Activated CD4-positive, alpha-beta T cell treated with anti-CD3 and anti-CD28 coated beads, Interleukin-2, amount 10 ng/mL, durations not matched to agents 24 days and 14 days (primary cell): ENCODE measurements around the gene HAP1. TPM values are rescaled to one million over a fixed set of nuclear protein-coding genes. Genes with fewer than 3 reads are reported as not detected.
"Not testable (repeated sequence)": the region's sequence is repeated elsewhere in the genome, so short reads cannot be mapped to it uniquely, and the experiment has no call there.

Source experiments
- DNase-seq: peaks from one replicate; pipeline ENCODE4 v3.0.0; 2022
- H3K27ac Mint-ChIP-seq: one replicate; pipeline ENCODE4 v1.8.0; 2022; ENCODE audit warnings: mild to moderate bottlenecking, mixed read lengths
- H3K27me3 Mint-ChIP-seq: one replicate; pipeline ENCODE4 v1.8.0; 2022; ENCODE audit warnings: mixed read lengths
- H3K36me3 Mint-ChIP-seq: one replicate; pipeline ENCODE4 v1.8.0; 2022; ENCODE audit warnings: low read depth, mild to moderate bottlenecking, mixed read lengths
- H3K4me1 Mint-ChIP-seq: one replicate; pipeline ENCODE4 v1.8.0; 2021; ENCODE audit warnings: mixed read lengths
- H3K4me3 Mint-ChIP-seq: one replicate; pipeline ENCODE4 v1.8.0; 2022; ENCODE audit warnings: mild to moderate bottlenecking, moderate library complexity, mixed read lengths
- H3K9me3 Mint-ChIP-seq: one replicate; pipeline ENCODE4 v1.8.0; 2021; ENCODE audit warnings: mixed read lengths
- intact Hi-C: fragments of 100-400 bp; cut with micrococcal nuclease; formaldehyde crosslinking; loops from one replicate; pipeline ENCODE4 v1.15.1; 2023
- total RNA-seq: library from RNA; stranded (reverse); gene quantifications from 2 replicates; pipeline ENCODE4 v1.2.3, GENCODE V29; 2022

Gene HAP1, protein sequence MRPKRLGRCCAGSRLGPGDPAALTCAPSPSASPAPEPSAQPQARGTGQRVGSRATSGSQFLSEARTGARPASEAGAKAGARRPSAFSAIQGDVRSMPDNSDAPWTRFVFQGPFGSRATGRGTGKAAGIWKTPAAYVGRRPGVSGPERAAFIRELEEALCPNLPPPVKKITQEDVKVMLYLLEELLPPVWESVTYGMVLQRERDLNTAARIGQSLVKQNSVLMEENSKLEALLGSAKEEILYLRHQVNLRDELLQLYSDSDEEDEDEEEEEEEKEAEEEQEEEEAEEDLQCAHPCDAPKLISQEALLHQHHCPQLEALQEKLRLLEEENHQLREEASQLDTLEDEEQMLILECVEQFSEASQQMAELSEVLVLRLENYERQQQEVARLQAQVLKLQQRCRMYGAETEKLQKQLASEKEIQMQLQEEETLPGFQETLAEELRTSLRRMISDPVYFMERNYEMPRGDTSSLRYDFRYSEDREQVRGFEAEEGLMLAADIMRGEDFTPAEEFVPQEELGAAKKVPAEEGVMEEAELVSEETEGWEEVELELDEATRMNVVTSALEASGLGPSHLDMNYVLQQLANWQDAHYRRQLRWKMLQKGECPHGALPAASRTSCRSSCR
- total RNA-seq = 0.02 and 0.05 TPM in 2 replicates

DNA sequence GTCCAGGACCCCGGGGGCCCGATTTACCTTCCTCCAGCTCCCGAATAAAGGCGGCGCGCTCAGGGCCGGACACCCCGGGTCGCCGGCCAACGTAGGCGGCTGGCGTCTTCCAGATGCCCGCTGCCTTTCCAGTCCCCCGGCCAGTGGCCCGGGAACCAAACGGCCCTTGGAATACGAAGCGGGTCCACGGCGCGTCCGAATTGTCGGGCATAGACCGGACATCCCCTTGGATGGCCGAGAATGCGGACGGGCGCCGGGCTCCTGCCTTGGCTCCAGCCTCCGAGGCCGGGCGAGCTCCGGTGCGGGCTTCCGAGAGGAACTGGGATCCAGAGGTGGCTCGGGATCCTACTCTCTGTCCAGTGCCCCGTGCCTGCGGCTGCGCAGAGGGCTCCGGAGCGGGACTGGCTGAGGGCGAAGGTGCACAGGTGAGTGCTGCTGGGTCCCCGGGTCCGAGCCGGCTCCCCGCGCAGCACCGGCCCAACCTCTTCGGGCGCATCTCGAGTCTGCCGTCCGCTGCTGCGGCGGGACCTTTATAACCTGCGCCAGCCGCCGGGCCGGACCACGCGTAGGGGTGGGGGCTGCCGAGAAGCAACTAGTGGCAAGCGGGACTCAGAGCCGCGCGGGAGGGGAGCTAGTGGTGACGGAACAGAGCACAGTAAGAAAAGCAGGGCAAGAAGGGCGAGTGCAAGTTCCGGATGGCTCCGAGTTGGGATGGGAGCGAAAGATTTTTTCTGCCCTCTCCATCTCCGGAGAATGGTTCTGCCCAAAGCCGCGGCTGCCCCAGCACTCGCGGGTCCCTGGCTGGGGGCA, at the start of gene HAP1:
Gene HAP1, minus strand, starts transcription at position 505 of the 810 bp plus-strand sequence. Its CDS starts 9 bp downstream, at position 496.
- peaks cover 11% of the 10 kb centered on the region for H3K4me1 Mint-ChIP-seq
- peak within 1 kb of the TSS; percentile 55 for H3K4me3 Mint-ChIP-seq
- no peak within 1 kb of the TSS for H3K27ac Mint-ChIP-seq
- no peaks in the 10 kb centered on the region for H3K36me3 Mint-ChIP-seq
- peaks cover 52% of the 10 kb centered on the region for H3K27me3 Mint-ChIP-seq
- no peaks in the 10 kb centered on the region for H3K9me3 Mint-ChIP-seq
- peak; percentile 72 for DNase-seq
- intact Hi-C loops = no loop called here

DNA sequence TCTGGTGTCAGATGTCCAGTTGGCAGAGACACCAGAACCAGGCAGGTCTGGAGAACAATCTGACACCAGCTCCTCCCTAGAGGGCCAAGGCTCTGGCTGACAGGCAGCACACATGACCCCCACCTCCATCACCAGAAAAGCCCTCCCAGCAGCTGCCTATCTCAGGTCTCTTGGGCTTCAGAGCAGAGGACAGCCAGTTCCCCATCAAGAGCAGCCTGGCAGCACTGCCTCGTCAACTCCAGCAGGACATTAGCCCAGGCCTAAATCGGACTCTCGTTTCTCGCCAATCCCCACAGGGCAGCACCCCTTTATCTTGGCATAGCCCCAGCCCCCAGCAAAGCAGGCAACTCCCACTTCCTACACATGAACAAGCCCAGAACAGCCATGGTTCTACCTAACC, 47.7 kb upstream of the HAP1 start:
- DNase-seq = no peak
- no peak overlapping the region for H3K4me3 Mint-ChIP-seq
- intact Hi-C loops = no loop called here
- peaks cover 28% of the 10 kb centered on the region for H3K27me3 Mint-ChIP-seq
- H3K4me1 Mint-ChIP-seq = peaks cover 8% of the 10 kb centered on the region
- H3K27ac Mint-ChIP-seq = no peak overlapping the region
- no peaks in the 10 kb centered on the region for H3K9me3 Mint-ChIP-seq
- H3K36me3 Mint-ChIP-seq = no peaks in the 10 kb centered on the region

DNA sequence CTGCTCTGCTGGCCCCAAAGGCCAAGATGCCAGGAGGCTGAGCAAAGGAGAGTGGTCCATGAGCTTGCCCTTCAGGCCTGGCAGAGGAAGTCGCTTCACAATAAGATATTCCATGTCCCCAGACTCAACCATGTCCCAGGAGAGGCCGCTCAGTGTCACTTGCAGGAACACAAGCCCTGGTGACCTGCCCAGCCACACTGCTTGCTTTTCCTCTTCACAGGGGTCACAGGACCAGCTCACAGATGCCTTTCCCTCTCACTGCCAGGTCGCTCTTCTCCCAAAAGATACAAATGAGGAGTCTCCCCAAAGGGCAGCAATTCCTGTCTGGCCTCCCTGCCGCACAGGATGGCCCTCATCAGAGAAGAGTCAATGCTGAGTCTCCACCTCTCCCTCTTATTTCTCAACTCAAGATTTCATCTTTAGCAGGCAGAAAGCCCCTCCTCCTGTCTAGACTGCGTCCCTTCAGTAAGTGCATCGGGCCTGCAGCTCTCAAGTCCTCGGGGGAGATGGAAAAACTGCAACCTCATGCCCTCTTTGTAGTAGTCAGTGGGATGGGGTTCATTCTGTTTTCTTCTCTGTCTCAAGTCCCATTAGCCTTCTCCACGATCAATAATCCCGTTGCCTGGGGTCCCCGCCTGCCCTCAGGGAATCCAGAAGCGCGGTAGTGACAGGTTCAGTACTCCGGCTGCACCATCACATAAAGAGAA, 47.1 kb upstream of the HAP1 start:
- Mint-ChIP-seq H3K9me3 (no peaks in the 10 kb centered on the region), H3K36me3 (no peaks in the 10 kb centered on the region), H3K4me1 (peaks cover 5% of the 10 kb centered on the region), H3K4me3 (no peak overlapping the region), H3K27ac (no peak overlapping the region), H3K27me3 (peaks cover 23% of the 10 kb centered on the region)
- no peak for DNase-seq
- intact Hi-C loops = no loop called here

DNA sequence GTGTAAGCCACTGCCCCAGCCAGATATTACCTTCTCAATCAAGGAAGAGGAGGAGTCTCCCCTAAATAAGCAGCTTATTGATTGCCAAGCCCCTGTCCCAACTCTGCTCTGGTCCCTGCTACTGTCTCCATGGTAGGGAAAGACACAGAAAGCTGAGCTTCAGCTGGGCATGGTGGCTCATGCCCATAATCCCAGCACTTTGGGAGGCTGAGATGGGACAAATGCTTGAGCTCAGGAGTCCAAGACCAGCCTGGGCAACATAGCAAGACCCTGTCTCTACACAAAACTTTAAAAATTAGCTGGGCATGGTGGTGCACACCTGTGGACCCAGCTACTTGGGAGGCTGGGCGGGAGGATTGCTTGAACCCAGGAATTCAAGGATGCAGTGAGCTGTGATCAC, 45.5 kb upstream of the HAP1 start:
- Mint-ChIP-seq H3K4me1 (peaks cover 5% of the 10 kb centered on the region), H3K4me3 (no peak overlapping the region), H3K9me3 (no peaks in the 10 kb centered on the region), H3K27ac (no peak overlapping the region), H3K27me3 (peaks cover 18% of the 10 kb centered on the region), H3K36me3 (no peaks in the 10 kb centered on the region)
- no peak for DNase-seq
- intact Hi-C loops = no loop called here

DNA sequence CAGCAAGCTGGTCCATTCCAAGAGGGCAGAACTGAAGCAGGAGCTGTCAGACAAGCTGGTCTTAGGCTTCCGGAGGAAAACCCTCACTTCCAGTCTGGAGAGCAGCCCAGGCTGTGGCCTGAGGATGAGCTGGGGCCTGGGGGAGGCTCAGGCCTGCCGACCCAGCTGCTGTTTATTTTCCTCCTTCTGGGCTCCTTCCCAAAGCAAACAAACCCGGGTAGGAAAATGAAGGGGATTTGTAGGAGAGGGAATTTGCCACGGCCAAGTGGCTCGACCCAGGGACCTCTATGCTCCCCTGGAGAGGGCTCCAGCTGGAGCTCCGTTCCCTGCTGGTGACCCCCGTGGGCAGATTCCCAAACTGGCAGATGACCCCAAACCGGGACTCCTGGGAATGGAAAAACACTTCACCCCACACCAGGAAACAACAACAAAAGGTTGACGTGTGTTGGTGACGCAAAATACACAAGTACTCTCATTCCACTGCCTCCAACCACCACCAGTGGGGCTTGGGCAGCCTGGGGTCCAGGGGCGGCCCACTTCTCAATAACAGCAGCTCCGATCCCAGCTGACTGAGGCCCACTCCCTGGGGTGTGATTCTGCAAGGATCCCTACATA, 43.2 kb upstream of the HAP1 start:
- no peaks in the 10 kb centered on the region for H3K9me3 Mint-ChIP-seq
- H3K27me3 Mint-ChIP-seq = peaks cover 7% of the 10 kb centered on the region
- intact Hi-C loops = no loop called here
- no peak overlapping the region for H3K4me3 Mint-ChIP-seq
- H3K36me3 Mint-ChIP-seq = no peaks in the 10 kb centered on the region
- DNase-seq = no peak
- no peaks in the 10 kb centered on the region for H3K4me1 Mint-ChIP-seq
- H3K27ac Mint-ChIP-seq = no peak overlapping the region

DNA sequence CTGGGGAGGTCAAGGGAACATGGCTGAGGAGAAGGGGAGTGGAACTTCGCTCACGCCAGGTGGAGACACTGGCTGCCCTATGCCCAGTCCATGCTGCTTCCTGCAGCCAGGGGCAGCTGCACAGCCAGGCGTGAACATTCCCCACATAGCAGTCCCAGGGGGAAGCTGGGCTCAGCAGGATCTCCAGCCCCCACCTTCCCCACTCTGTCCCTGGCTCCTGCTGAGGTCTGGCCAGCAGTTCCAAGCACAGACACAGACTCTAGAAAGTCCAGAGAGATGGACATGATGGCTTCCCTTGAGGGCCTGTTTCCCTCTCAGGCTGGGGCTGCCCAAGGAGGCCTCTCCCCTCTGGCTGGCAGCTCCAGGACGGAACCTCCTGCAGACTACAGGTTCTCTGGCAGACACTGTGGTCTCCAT, 42.7 kb upstream of the HAP1 start:
- H3K4me1 Mint-ChIP-seq = no peaks in the 10 kb centered on the region
- H3K27me3 Mint-ChIP-seq = peaks cover 4% of the 10 kb centered on the region
- H3K9me3 Mint-ChIP-seq = no peaks in the 10 kb centered on the region
- intact Hi-C loops = no loop called here
- no peak overlapping the region for H3K27ac Mint-ChIP-seq
- H3K4me3 Mint-ChIP-seq = no peak overlapping the region
- DNase-seq = no peak
- H3K36me3 Mint-ChIP-seq = no peaks in the 10 kb centered on the region

DNA sequence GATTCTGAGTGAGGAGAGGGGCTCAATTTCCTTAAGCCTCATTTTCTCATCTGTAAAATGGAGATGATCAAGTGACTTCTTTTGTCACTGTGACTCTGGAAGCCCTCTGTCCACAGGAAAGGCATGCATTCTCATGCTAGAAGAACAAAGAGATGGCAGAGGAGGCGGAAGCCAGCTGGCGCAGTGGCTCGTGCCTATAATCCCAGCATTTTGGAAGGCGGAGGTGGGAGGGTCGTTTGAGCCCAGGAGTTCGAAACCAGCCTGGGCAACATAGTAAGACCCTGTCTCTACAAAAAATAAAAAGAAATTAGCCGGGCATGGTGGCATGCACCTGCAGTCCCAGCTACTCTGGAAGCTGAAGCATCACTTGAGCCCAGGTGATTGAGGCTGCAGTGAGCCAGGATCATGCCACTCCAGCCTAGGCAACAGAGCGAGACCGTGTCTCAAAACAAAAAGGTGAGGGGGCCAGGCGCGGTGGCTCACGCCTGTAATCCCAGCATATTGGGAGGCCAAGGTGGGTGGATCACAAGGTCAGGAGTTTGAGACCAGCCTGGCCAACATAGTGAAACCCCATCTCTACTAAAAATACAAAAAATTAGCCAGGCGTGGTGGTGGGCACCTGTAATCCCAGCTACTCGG, 41.9 kb upstream of the HAP1 start:
- DNase-seq, H3K27me3 Mint-ChIP-seq, H3K9me3 Mint-ChIP-seq, H3K36me3 Mint-ChIP-seq, H3K27ac Mint-ChIP-seq, intact Hi-C loops, H3K4me1 Mint-ChIP-seq, H3K4me3 Mint-ChIP-seq: not testable (repeated sequence)

DNA sequence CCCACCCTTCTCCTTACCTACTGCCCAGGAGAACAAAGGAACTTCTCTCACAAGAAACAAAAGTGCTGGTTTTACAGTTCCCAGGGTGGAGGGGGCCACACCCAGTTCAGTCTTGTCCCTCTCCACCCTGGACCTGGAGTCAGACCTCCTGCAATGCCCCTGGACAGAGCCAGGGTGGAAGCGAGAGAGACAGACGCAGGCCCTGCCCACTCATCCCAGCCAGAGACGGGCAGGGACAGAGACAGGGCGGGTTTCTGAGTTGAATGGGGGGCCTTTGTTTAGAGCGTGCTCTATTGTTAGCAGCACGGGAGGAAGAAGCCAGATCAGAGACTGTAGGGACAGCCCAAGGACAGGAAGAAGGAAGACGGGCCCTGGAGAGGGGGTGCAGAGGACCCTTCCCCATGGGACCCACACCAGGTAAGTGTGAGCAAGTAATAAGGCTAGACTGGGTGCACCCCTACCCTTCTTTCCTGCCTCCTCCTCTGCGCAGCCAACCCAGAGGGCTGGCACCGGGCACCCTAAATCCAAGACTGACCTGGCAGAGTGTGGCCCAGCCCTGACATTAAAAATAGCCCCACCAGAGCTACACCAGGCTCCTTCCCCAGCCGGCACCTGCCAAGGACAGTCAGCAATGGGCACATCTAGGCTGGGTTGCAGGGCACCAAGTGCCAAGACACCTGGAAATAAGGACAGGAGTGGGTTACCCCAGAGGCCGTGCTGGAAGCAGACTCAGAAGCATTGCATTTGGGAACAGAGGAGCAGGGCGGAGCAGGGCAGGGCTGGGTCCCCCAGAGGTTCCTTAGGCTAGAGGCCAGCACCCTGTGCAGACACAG, 41.2 kb upstream of the HAP1 start:
- Mint-ChIP-seq H3K27me3 (no peaks in the 10 kb centered on the region), H3K9me3 (no peaks in the 10 kb centered on the region), H3K36me3 (no peaks in the 10 kb centered on the region), H3K4me1 (no peaks in the 10 kb centered on the region), H3K27ac (no peak overlapping the region), H3K4me3 (no peak overlapping the region)
- no peak for DNase-seq
- intact Hi-C loops = no loop called here

DNA sequence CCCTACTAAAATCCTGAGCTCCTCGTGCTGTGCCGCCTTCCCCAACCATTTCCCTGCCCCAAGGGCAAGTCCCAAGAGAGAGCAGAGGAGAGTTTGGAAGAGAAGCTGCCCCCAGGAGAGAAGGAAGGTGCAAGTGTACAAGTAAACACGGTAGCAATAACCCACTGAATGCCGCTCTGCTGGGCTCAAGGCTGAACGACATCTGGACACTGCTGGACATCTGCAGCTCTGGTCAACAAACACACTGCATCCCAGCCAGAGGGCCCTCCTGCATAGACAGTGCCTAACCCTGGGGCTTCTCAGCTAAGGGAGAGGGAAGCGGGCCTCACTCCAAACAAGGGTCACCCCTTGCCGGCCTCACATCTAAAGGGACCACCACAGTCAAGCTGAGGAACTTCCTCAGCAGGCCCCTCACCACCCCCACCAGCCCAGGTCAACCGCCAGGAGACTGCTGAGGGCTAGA, 39.3 kb upstream of the HAP1 start:
- Mint-ChIP-seq H3K9me3 (no peaks in the 10 kb centered on the region), H3K27ac (no peak overlapping the region), H3K4me1 (no peaks in the 10 kb centered on the region), H3K4me3 (no peak overlapping the region), H3K27me3 (no peaks in the 10 kb centered on the region), H3K36me3 (no peaks in the 10 kb centered on the region)
- intact Hi-C loops = no loop called here
- DNase-seq = no peak

DNA sequence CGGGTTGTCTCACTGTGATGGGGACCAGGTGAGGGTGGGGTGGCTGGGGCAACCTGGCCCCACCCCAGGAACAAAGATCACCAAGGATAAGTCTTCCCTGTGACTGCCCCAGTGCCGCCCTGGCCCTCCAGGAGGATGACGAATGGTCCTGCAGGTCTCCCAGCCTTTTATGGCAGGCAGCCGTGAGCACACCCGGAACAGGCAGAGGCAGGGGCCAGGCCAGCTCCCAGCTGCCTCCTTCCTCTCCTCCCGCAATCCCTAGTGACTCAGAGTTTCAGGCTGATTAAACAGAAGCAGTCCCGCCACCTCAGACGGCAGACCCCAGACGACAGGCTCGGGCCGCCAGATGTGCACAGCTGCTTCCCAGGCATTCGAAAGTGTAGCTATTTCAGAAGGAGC, 38.7 kb upstream of the HAP1 start:
- no peak for DNase-seq

DNA sequence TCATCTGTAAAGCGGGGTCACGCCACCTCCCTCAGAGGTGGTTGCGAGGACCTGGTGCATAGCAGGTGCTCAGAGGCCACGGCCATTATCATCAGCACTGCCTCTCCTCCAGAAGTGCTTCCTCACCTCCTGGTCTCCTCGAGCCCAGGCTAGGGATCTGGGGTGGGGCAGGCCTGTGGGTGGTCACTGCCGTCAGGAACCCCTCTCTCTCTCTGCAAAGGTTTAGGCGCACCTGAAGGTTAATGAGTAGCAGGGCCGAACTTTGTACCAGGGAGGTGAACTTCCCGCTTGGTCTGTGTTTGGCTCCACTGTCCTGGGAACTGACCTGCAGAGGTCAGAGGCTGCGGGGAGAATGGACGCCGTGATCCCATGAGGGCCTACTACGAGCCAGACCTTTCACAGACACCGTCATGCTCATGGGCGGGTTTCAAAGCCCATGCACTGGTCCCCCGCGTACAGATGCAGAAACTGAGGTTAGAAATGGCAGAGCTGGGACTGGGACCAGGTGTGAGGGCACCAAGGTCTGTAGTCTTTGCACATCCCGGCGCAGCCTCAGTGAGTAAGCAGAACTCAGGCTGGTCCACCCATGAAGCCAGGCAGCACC, 38.2 kb upstream of the HAP1 start:
- Mint-ChIP-seq H3K36me3 (no peaks in the 10 kb centered on the region), H3K4me1 (no peaks in the 10 kb centered on the region), H3K4me3 (no peak overlapping the region), H3K27me3 (no peaks in the 10 kb centered on the region), H3K27ac (no peak overlapping the region), H3K9me3 (no peaks in the 10 kb centered on the region)
- DNase-seq = no peak
- intact Hi-C loops = no loop called here

More for the DNA sequence above, 38.7 kb upstream of the HAP1 start:
- Mint-ChIP-seq H3K27me3 (no peaks in the 10 kb centered on the region), H3K27ac (no peak overlapping the region), H3K9me3 (no peaks in the 10 kb centered on the region), H3K4me3 (no peak overlapping the region), H3K4me1 (no peaks in the 10 kb centered on the region), H3K36me3 (no peaks in the 10 kb centered on the region)
- intact Hi-C loops = no loop called here

DNA sequence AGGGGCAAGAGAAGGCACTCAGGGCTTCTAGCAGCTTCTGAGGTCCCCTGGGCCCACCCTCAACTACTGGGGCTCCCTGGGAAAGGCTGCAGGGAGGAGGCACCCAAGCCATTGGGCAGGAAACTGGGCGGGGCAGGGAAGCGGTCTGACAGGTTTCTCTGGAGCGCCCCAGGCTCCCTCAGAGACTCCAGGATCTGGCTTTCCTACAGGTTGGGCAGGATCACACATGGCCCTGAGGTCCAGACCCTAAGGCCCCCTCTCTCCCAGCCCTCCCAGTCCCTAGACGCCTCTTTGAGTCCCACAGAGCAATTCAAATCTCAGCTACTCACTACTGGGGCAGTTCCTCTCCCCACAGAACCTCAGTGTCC, 37.8 kb upstream of the HAP1 start:
- H3K36me3 Mint-ChIP-seq = no peaks in the 10 kb centered on the region
- H3K9me3 Mint-ChIP-seq = no peaks in the 10 kb centered on the region
- no peaks in the 10 kb centered on the region for H3K27me3 Mint-ChIP-seq
- no peak overlapping the region for H3K4me3 Mint-ChIP-seq
- no peaks in the 10 kb centered on the region for H3K4me1 Mint-ChIP-seq
- no peak for DNase-seq
- H3K27ac Mint-ChIP-seq = no peak overlapping the region
- intact Hi-C loops = no loop called here
